K562 (cell line): Measurements from ENCODE around the gene CTSZ. TPM values are rescaled to one million over a fixed set of nuclear protein-coding genes. Genes with fewer than 3 reads are reported as not detected.

Experiments
- polyA plus RNA-seq, 8 experiments: library from polyadenylated mRNA; depleted of rRNA in 4 of 8; stranded (reverse) in 5 of 8; unstranded in 3 of 8; fragments of >200 nt; fragmentation: Nextera tagmentation in 2 of 8; fragmentation: Illumina TruSeq in 1 of 8; extraction: Ambion mirVana in 2 of 8; extraction: Trizol in 1 of 8; gene quantifications; 2 replicates each; pipeline versions ENCODE4 v1.2.1 to v1.2.3, GENCODE V29; 2011 to 2014; ENCODE audit warnings: inconsistent platforms in 1 of 8, missing spikeins in 1 of 8
- total RNA-seq, 7 experiments: library from RNA; depleted of rRNA in 6 of 7; stranded (reverse); fragments of >200 nt in 6 of 7; fragmentation: Illumina TruSeq in 2 of 7; extraction: Trizol in 2 of 7; gene quantifications; 2 replicates each; pipeline versions ENCODE4 v1.2.1 to v1.2.3, GENCODE V29; 2011 to 2021; ENCODE audit warnings: low replicate concordance in 1 of 7
- TF ChIP-seq, protein P1 (sequence below), 2 experiments: fragments of 450-650 bp in 1 of 2; sonication (generic) in 1 of 2; formaldehyde crosslinking in 1 of 2; IDR thresholded peaks; 2 replicates each; pipeline versions ENCODE4 v1.7.1 to v1.9.0; 2016 to 2022; ENCODE audit warnings: inconsistent platforms in 1 of 2, mild to moderate bottlenecking in 1 of 2, missing genetic modification reagents in 1 of 2

Gene CTSZ
- total and polyA plus RNA-seq, 9 of the 15 experiments (the other 6 are each of a cell fraction or from before 2014, with no cell fraction given), result 1.6 to 143 (median 82.8) TPM

DNA sequence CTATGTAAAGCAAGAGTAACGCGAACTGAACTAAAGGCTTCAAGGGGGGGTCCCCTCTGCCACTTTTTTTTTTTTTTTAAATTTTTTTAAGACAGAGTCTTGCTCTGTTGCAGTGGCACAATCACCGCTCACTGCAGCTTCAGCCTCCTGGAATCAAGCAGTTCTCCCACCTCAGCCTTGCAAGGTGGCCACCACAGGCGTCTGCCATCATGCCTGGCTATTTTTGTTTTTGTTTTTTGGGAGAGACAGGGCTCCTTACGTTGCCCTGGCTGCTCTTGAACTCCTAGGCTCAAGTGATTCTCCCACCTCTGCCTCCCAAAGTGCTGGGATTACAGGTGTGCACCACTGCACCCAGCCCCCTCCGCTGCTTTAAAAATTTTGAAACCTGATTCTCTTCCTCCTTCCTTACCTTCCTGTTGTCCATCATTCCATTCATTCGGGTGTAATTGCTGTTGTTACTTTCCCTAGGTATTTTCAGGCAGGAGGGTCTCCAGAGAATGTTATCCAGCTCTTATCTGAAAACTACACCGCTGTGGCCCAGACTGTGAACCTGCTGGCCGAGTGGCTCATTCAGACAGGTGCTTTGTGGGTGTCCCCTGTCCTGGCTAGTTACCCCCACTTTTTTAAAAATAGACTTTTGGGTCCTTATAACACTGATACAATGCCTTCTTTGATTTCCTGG lies 20.6 kb downstream of the CTSZ start (continued):
- TF ChIP-seq, protein P1, sequence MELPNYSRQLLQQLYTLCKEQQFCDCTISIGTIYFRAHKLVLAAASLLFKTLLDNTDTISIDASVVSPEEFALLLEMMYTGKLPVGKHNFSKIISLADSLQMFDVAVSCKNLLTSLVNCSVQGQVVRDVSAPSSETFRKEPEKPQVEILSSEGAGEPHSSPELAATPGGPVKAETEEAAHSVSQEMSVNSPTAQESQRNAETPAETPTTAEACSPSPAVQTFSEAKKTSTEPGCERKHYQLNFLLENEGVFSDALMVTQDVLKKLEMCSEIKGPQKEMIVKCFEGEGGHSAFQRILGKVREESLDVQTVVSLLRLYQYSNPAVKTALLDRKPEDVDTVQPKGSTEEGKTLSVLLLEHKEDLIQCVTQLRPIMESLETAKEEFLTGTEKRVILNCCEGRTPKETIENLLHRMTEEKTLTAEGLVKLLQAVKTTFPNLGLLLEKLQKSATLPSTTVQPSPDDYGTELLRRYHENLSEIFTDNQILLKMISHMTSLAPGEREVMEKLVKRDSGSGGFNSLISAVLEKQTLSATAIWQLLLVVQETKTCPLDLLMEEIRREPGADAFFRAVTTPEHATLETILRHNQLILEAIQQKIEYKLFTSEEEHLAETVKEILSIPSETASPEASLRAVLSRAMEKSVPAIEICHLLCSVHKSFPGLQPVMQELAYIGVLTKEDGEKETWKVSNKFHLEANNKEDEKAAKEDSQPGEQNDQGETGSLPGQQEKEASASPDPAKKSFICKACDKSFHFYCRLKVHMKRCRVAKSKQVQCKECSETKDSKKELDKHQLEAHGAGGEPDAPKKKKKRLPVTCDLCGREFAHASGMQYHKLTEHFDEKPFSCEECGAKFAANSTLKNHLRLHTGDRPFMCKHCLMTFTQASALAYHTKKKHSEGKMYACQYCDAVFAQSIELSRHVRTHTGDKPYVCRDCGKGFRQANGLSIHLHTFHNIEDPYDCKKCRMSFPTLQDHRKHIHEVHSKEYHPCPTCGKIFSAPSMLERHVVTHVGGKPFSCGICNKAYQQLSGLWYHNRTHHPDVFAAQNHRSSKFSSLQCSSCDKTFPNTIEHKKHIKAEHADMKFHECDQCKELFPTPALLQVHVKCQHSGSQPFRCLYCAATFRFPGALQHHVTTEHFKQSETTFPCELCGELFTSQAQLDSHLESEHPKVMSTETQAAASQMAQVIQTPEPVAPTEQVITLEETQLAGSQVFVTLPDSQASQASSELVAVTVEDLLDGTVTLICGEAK (IDR thresholded peaks at IDR 0.05), result no peak
- TF ChIP-seq, protein P1 (CRISPR knock-in tag; IDR thresholded peaks at IDR 0.05), result no peak
- TF ChIP-seq, all 486 proteins: peak for 0
